HepG2 (cell line): ENCODE data around the gene TMEM236. TPM values are rescaled to one million over a fixed set of nuclear protein-coding genes. Genes with fewer than 3 reads are reported as not detected.

Experiments used
- ATAC-seq: fragments of 200-7000 bp; cut with Tn5 transposase; 3 replicates; pipeline ENCODE4 v1.9.1; 2020; ENCODE audit warnings: mild to moderate bottlenecking, moderate library complexity
- BruUV-seq: library from RNA; stranded (reverse); fragments of 400-500 nt; replicated peaks from 2 replicates; lab custom pipeline; 2021; lab: Mats Ljungman, UMichigan
- CTCF ChIA-PET: fragments of 300-600 bp; formaldehyde crosslinking; extraction: SDS; loops from one replicate; lab custom pipeline; 2021; ENCODE audit warnings: low total read pairs, inconsistent platforms, low intra/inter-chr PET ratio; lab: Yijun Ruan, JAX
- POLR2A ChIA-PET: fragments of 350-600 bp; sonication (Branson Sonifier 250); formaldehyde crosslinking; loops from one replicate; lab custom pipeline; 2020; ENCODE audit warnings: antibody characterized with exemption, inconsistent platforms; lab: Yijun Ruan, JAX
- DNase-seq: peaks from one replicate; pipeline ENCODE4 v3.0.0-alpha.2; 2015; ENCODE audit warnings: low spot score
- FAIRE-seq: peaks from 3 replicates; lab custom pipeline; 2011; peaks lifted over from hg19 to GRCh38; lab: Jason Lieb, UNC
- H2AFZ ChIP-seq: one replicate; pipeline ENCODE4 v1.6.1; 2011; ENCODE audit warnings: low read length, inconsistent platforms
- H3K27ac ChIP-seq: fragments of 300-600 bp; 3 replicates; pipeline ENCODE4 v1.8.0; 2011; ENCODE audit warnings: mixed run types, mild to moderate bottlenecking, mixed read lengths, low read length, inconsistent platforms; ENCODE audit not compliant: insufficient read depth; ENCODE audit errors: extremely low read length
- H3K27me3 ChIP-seq, 2 experiments: fragments of 200-600 bp in 1 of 2; 2 replicates in 1 of 2; 3 replicates in 1 of 2; pipeline versions ENCODE4 v1.6.0 to v1.8.0; 2011; ENCODE audit warnings: low read length in 2 of 2, mild to moderate bottlenecking in 2 of 2, moderate library complexity in 2 of 2, inconsistent platforms in 1 of 2; ENCODE audit not compliant: insufficient read depth in 2 of 2, control insufficient read depth in 1 of 2
- H3K36me3 ChIP-seq, 2 experiments: fragments of 200-600 bp in 1 of 2; replicated peaks in 1 of 2; 2 replicates in 1 of 2; 3 replicates in 1 of 2; pipeline versions ENCODE4 v1.5.1 to v1.8.0; 2011; ENCODE audit warnings: low read length in 2 of 2, inconsistent platforms in 1 of 2; ENCODE audit not compliant: insufficient read depth in 2 of 2, control insufficient read depth in 1 of 2
- H3K4me1 ChIP-seq: 2 replicates; pipeline ENCODE4 v1.5.1; 2012; ENCODE audit warnings: low read length, inconsistent platforms; ENCODE audit not compliant: insufficient read depth
- H3K4me2 ChIP-seq: 2 replicates; pipeline ENCODE4 v1.6.0; 2011; ENCODE audit warnings: low read depth, low read length, inconsistent platforms
- H3K4me3 ChIP-seq, 3 experiments: fragments of 200-600 bp in 1 of 3; sonication (generic), shearing (Covaris generic) in 1 of 3; replicated peaks in 1 of 3; 2 replicates each; pipeline ENCODE4 v1.5.1; 2011 to 2016; ENCODE audit warnings: low read length in 3 of 3, inconsistent platforms in 2 of 3, low read depth in 2 of 3, mild to moderate bottlenecking in 2 of 3, control low read depth in 1 of 3, mixed read lengths in 1 of 3; ENCODE audit not compliant: insufficient read depth in 1 of 3
- H3K79me2 ChIP-seq: one replicate; pipeline ENCODE4 v1.6.1; 2011; ENCODE audit warnings: low read length, inconsistent platforms; ENCODE audit not compliant: insufficient read depth
- H3K9ac ChIP-seq: 2 replicates; pipeline ENCODE4 v1.6.0; 2011; ENCODE audit warnings: mild to moderate bottlenecking, low read depth, low read length, inconsistent platforms; ENCODE audit not compliant: insufficient read depth
- H3K9me3 ChIP-seq: 2 replicates; pipeline ENCODE4 v1.5.1; 2012; ENCODE audit warnings: mild to moderate bottlenecking, low read length
- H4K20me1 ChIP-seq: 2 replicates; pipeline ENCODE4 v1.6.0; 2011; ENCODE audit warnings: inconsistent platforms, mild to moderate bottlenecking, low read length, moderate library complexity; ENCODE audit not compliant: insufficient read depth
- EP300 ChIP-seq, 3 experiments: sonication (generic) in 1 of 3; formaldehyde crosslinking in 1 of 3; IDR thresholded peaks; 2 replicates each; pipeline versions ENCODE4 v1.5.1 to v1.6.1; 2011 to 2020; ENCODE audit warnings: low read depth in 2 of 3, low read length in 2 of 3, borderline replicate concordance in 1 of 3, improper control_type of control experiment in 1 of 3, mild to moderate bottlenecking in 1 of 3, missing genetic modification reagents in 1 of 3, moderate library complexity in 1 of 3
- MATR3 ChIP-seq: sonication (generic); formaldehyde crosslinking; IDR thresholded peaks from 2 replicates; pipeline ENCODE4 v1.4.0; 2020; ENCODE audit warnings: missing genetic modification reagents
- MTF2 ChIP-seq: sonication (generic); formaldehyde crosslinking; IDR thresholded peaks from 2 replicates; pipeline ENCODE4 v1.5.0; 2020; ENCODE audit warnings: missing genetic modification reagents, borderline replicate concordance
- SMYD3 ChIP-seq: sonication (generic); formaldehyde crosslinking; IDR thresholded peaks from 2 replicates; pipeline ENCODE4 v1.8.1; 2023; ENCODE audit warnings: mild to moderate bottlenecking, missing genetic modification reagents
- SNAPC2 ChIP-seq: sonication (generic); formaldehyde crosslinking; IDR thresholded peaks from 2 replicates; pipeline ENCODE4 v1.8.1; 2022; ENCODE audit warnings: mild to moderate bottlenecking, missing genetic modification reagents
- SRY ChIP-seq: sonication (generic); formaldehyde crosslinking; IDR thresholded peaks from 2 replicates; pipeline ENCODE4 v1.8.0; 2022; ENCODE audit warnings: mild to moderate bottlenecking, missing genetic modification reagents
- ZBTB38 ChIP-seq: sonication (generic); formaldehyde crosslinking; IDR thresholded peaks from 2 replicates; pipeline ENCODE4 v1.5.1; 2020; ENCODE audit warnings: mild to moderate bottlenecking, missing genetic modification reagents
- ZFP41 ChIP-seq: sonication (generic); formaldehyde crosslinking; IDR thresholded peaks from 2 replicates; pipeline ENCODE4 v1.4.0; 2020; ENCODE audit warnings: mild to moderate bottlenecking, missing genetic modification reagents, borderline replicate concordance
- ZKSCAN5 ChIP-seq: sonication (generic); formaldehyde crosslinking; IDR thresholded peaks from 2 replicates; pipeline ENCODE4 v1.5.1; 2020; ENCODE audit warnings: mild to moderate bottlenecking, missing genetic modification reagents
- ZNF781 ChIP-seq: sonication (generic); formaldehyde crosslinking; IDR thresholded peaks from 2 replicates; pipeline ENCODE4 v1.5.1; 2020; ENCODE audit warnings: borderline replicate concordance, mild to moderate bottlenecking, missing genetic modification reagents; ENCODE audit errors: not compliant biosample characterization
- ZSCAN30 ChIP-seq: sonication (generic); formaldehyde crosslinking; IDR thresholded peaks from 2 replicates; pipeline ENCODE4 v1.5.0; 2020; ENCODE audit warnings: mild to moderate bottlenecking, missing genetic modification reagents
- in situ Hi-C: cut with HindIII; loops from 2 replicates; pipeline ENCODE4 v1.10.0; 2017; ENCODE audit warnings: low pct_unique_long_range_greater_than_20kb; ENCODE audit not compliant: extremely low pct_ligation_motif_present
- intact Hi-C: fragments of 100-400 bp; cut with micrococcal nuclease; formaldehyde crosslinking; loops from one replicate; pipeline ENCODE4 v1.10.0; 2022; ENCODE audit not compliant: unreplicated experiment
- polyA plus RNA-seq, 8 experiments: library from polyadenylated mRNA; depleted of rRNA in 3 of 8; stranded (reverse) in 7 of 8; unstranded in 1 of 8; fragments of >200 nt; fragmentation: Illumina TruSeq in 4 of 8; extraction: Trizol in 4 of 8; gene quantifications; 2 replicates each; pipeline versions ENCODE4 v1.2.1 to v1.2.3, GENCODE V29; 2011 to 2016; ENCODE audit warnings: low read depth in 4 of 8, missing spikeins in 1 of 8, mixed read lengths in 1 of 8; ENCODE audit not compliant: insufficient read depth in 1 of 8
- total RNA-seq, 5 experiments: library from RNA; depleted of rRNA; stranded (reverse); fragments of >200 nt; fragmentation: Illumina TruSeq; extraction: Trizol; gene quantifications; 2 replicates each; pipeline ENCODE4 v1.2.3, GENCODE V29; 2016; ENCODE audit warnings: low read depth in 1 of 5
- TF ChIP-seq, protein P1 (sequence below): sonication (generic); formaldehyde crosslinking; IDR thresholded peaks from 2 replicates; pipeline ENCODE4 v1.5.0; 2020; ENCODE audit warnings: missing genetic modification reagents, mild to moderate bottlenecking, borderline replicate concordance
- TF ChIP-seq, protein P2 (sequence below): sonication (generic); formaldehyde crosslinking; conservative IDR thresholded peaks from 2 replicates; pipeline ENCODE4 v1.4.0; 2020; ENCODE audit warnings: mild to moderate bottlenecking, missing genetic modification reagents, moderate library complexity
- TF ChIP-seq, protein P3 (sequence below): sonication (generic); formaldehyde crosslinking; IDR thresholded peaks from 2 replicates; pipeline ENCODE4 v1.4.0; 2020; ENCODE audit warnings: missing genetic modification reagents

TMEM236 gene
- total and polyA plus RNA-seq, 2 of the 13 experiments (the other 11 are each of a cell fraction or from before 2014, with no cell fraction given), result 0.04 to 0.08 TPM

DNA sequence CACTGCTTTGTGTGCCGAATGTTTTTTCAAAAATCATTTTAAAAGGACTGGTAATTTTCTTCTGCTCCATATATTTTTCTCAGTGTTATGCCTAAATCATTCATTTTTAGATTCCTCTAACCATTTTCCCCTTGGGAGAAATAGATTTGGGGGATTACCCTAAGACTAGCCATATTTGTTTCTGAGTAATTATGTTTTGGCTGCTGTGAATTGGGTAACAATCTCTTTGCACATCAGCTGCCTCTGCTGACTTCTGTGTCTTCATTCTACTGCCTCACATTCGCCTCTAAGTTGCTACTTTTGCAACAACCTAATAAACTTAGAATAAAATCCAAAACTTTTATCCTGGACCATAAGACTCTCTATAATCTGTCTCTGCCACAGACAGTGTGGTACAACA, 38.6 kb downstream of the TMEM236 start (continued):
- TF ChIP-seq EP300 (IDR thresholded peaks at IDR 0.05; ENCODE audit: low read depth in 2 of 2, low read length in 2 of 2) (no peak), EP300 (CRISPR knock-in tag; IDR thresholded peaks at IDR 0.05; ENCODE audit: borderline replicate concordance) (no peak), SMYD3 (CRISPR knock-in tag) (no peak), ZBTB38 (CRISPR knock-in tag) (no peak), ZFP41 (CRISPR knock-in tag) (no peak), SNAPC2 (CRISPR knock-in tag) (no peak)
- TF ChIP-seq, protein P1, sequence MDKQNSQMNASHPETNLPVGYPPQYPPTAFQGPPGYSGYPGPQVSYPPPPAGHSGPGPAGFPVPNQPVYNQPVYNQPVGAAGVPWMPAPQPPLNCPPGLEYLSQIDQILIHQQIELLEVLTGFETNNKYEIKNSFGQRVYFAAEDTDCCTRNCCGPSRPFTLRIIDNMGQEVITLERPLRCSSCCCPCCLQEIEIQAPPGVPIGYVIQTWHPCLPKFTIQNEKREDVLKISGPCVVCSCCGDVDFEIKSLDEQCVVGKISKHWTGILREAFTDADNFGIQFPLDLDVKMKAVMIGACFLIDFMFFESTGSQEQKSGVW (CRISPR knock-in tag), result no peak
- TF ChIP-seq, protein P2, sequence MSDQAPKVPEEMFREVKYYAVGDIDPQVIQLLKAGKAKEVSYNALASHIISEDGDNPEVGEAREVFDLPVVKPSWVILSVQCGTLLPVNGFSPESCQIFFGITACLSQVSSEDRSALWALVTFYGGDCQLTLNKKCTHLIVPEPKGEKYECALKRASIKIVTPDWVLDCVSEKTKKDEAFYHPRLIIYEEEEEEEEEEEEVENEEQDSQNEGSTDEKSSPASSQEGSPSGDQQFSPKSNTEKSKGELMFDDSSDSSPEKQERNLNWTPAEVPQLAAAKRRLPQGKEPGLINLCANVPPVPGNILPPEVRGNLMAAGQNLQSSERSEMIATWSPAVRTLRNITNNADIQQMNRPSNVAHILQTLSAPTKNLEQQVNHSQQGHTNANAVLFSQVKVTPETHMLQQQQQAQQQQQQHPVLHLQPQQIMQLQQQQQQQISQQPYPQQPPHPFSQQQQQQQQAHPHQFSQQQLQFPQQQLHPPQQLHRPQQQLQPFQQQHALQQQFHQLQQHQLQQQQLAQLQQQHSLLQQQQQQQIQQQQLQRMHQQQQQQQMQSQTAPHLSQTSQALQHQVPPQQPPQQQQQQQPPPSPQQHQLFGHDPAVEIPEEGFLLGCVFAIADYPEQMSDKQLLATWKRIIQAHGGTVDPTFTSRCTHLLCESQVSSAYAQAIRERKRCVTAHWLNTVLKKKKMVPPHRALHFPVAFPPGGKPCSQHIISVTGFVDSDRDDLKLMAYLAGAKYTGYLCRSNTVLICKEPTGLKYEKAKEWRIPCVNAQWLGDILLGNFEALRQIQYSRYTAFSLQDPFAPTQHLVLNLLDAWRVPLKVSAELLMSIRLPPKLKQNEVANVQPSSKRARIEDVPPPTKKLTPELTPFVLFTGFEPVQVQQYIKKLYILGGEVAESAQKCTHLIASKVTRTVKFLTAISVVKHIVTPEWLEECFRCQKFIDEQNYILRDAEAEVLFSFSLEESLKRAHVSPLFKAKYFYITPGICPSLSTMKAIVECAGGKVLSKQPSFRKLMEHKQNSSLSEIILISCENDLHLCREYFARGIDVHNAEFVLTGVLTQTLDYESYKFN (CRISPR knock-in tag), result no peak

DNA sequence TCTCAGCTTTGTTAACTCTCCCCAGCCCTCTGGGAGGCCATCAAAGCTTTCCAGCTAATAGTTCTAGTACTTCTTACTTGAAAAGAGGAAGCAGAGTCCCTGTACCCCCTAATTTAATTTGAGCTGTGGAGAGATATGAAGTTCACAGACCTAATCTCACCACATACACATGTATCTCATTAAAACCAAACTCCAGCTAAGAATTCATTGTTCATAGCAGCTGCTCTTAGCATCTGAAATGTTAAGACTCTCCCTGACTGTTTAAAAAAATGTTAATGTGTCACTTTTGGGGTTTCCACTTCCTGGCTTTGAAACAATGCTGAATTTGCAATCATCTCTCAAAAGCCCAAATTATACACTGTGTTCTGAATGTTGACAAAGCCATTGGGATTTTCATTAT, 41.0 kb downstream of the TMEM236 start:
- H3K4me1 ChIP-seq, result peaks cover 16% of the 10 kb centered on the region
- intact Hi-C loops, result no loop called here
- no peak overlapping the region for H3K4me3 ChIP-seq
- no peaks in the 10 kb centered on the region for H3K9me3 ChIP-seq
- no peak overlapping the region for H3K9ac ChIP-seq
- POLR2A ChIA-PET, result no interaction called here
- no peaks in the 10 kb centered on the region for H3K79me2 ChIP-seq
- H4K20me1 ChIP-seq, result no peaks in the 10 kb centered on the region
- no peaks in the 10 kb centered on the region for H3K36me3 ChIP-seq
- no peak overlapping the region for H2AFZ ChIP-seq
- peaks cover 0 to 8% of the 10 kb centered on the region in 2 experiments; a peak in 2 of 5 replicates for H3K27me3 ChIP-seq
- ATAC-seq (no peak), FAIRE-seq (no peak), DNase-seq (no peak)
- in situ Hi-C loops, result no loop called here
- CTCF ChIA-PET, result no interaction called here
- no peak overlapping the region for H3K4me2 ChIP-seq
- BruUV-seq, result no TSS peak
- no peak overlapping the region for H3K27ac ChIP-seq
- TF ChIP-seq MTF2 (CRISPR knock-in tag) (no peak), MATR3 (CRISPR knock-in tag) (no peak), SRY (no peak), ZKSCAN5 (CRISPR knock-in tag) (no peak), ZSCAN30 (CRISPR knock-in tag) (no peak), ZNF781 (CRISPR knock-in tag) (no peak)
- TF ChIP-seq, protein P3, sequence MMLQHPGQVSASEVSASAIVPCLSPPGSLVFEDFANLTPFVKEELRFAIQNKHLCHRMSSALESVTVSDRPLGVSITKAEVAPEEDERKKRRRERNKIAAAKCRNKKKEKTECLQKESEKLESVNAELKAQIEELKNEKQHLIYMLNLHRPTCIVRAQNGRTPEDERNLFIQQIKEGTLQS (CRISPR knock-in tag), result no peak
